GM23338 (cell line): ENCODE results near the gene TRIM22. TPM values are rescaled to one million over a fixed set of nuclear protein-coding genes. Genes with fewer than 3 reads are reported as not detected.
"Not testable (repeated sequence)": the region's sequence is repeated elsewhere in the genome, so short reads cannot be mapped to it uniquely, and the experiment has no call there.

Experiments used
- ATAC-seq: fragments of 200-7000 bp; cut with Tn5 transposase; 3 replicates; pipeline ENCODE4 v1.9.1; 2020
- DNase-seq: peaks from one replicate; pipeline ENCODE4 v3.0.0-alpha.2; 2015; ENCODE audit warnings: low spot score
- H2AFZ ChIP-seq: fragments of 200-600 bp; sonication (generic); 2 replicates; pipeline ENCODE4 v1.8.0; 2016; ENCODE audit warnings: antibody characterized with exemption, mild to moderate bottlenecking, moderate library complexity
- H3F3A ChIP-seq: fragments of 200-600 bp; sonication (generic); replicated peaks from 2 replicates; pipeline ENCODE4 v1.8.0; 2017; ENCODE audit warnings: antibody characterized with exemption, mixed run types, low read depth
- H3K27ac ChIP-seq: fragments of 200-600 bp; sonication (generic); 2 replicates; pipeline ENCODE4 v1.6.1; 2016; ENCODE audit warnings: low read depth
- H3K27me3 ChIP-seq: fragments of 200-600 bp; sonication (generic); 2 replicates; pipeline ENCODE4 v1.8.0; 2016; ENCODE audit warnings: mild to moderate bottlenecking, mixed run types, moderate library complexity; ENCODE audit not compliant: insufficient read depth
- H3K36me3 ChIP-seq: fragments of 200-600 bp; sonication (generic); 2 replicates; pipeline ENCODE4 v1.8.0; 2016; ENCODE audit warnings: mild to moderate bottlenecking; ENCODE audit not compliant: insufficient read depth
- H3K4me1 ChIP-seq: fragments of 200-600 bp; sonication (generic); 2 replicates; pipeline ENCODE4 v1.8.0; 2016; ENCODE audit warnings: mild to moderate bottlenecking, moderate library complexity; ENCODE audit not compliant: insufficient read depth
- H3K4me2 ChIP-seq: fragments of 200-600 bp; sonication (generic); 2 replicates; pipeline ENCODE4 v1.7.1; 2017; ENCODE audit warnings: mixed run types
- H3K4me3 ChIP-seq: fragments of 200-600 bp; sonication (generic); 2 replicates; pipeline ENCODE4 v1.6.1; 2016; ENCODE audit warnings: mixed run types
- H3K79me2 ChIP-seq: fragments of 200-600 bp; sonication (generic); replicated peaks from 2 replicates; pipeline ENCODE4 v1.8.0; 2017; ENCODE audit warnings: mild to moderate bottlenecking; ENCODE audit not compliant: insufficient read depth
- H3K9me2 ChIP-seq: fragments of 200-600 bp; sonication (generic); 2 replicates; pipeline ENCODE4 v1.8.0; 2017; ENCODE audit not compliant: insufficient read depth
- H4K20me1 ChIP-seq: fragments of 200-600 bp; sonication (generic); replicated peaks from 2 replicates; pipeline ENCODE4 v1.8.0; 2017; ENCODE audit warnings: mild to moderate bottlenecking; ENCODE audit not compliant: insufficient read depth
- H3K27ac Mint-ChIP-seq: 2 replicates; pipeline ENCODE4 v1.8.0; 2020; ENCODE audit warnings: inconsistent platforms, mild to moderate bottlenecking, moderate library complexity, mixed read lengths
- H3K27me3 Mint-ChIP-seq: 3 replicates; pipeline ENCODE4 v1.8.0; 2022; ENCODE audit warnings: low read depth, mild to moderate bottlenecking, moderate library complexity, mixed read lengths, inconsistent platforms; ENCODE audit not compliant: insufficient read depth, poor library complexity
- H3K36me3 Mint-ChIP-seq: 3 replicates; pipeline ENCODE4 v1.8.0; 2021; ENCODE audit warnings: low read depth, mild to moderate bottlenecking, inconsistent platforms, moderate library complexity, mixed read lengths
- H3K4me1 Mint-ChIP-seq: 3 replicates; pipeline ENCODE4 v1.8.0; 2020; ENCODE audit warnings: mild to moderate bottlenecking, inconsistent platforms, mixed read lengths
- H3K4me3 Mint-ChIP-seq: 3 replicates; pipeline ENCODE4 v1.8.0; 2021; ENCODE audit warnings: moderate library complexity, mild to moderate bottlenecking, inconsistent platforms, mixed read lengths
- H3K9me3 Mint-ChIP-seq: 3 replicates; pipeline ENCODE4 v1.8.0; 2020; ENCODE audit warnings: moderate library complexity, mild to moderate bottlenecking, inconsistent platforms, mixed read lengths
- EZH2phosphoT487 ChIP-seq: fragments of 200-600 bp; sonication (generic); IDR thresholded peaks from one replicate; pipeline ENCODE4 v1.8.1; 2018; ENCODE audit warnings: antibody characterized with exemption; ENCODE audit not compliant: unreplicated experiment
- polyA plus RNA-seq: library from polyadenylated mRNA; unstranded; fragments of >200 nt; fragmentation: Nextera tagmentation; extraction: Ambion mirVana; gene quantifications from 2 replicates; pipeline ENCODE4 v1.2.1, GENCODE V29; 2016
- total RNA-seq: library from RNA; depleted of rRNA; stranded (reverse); fragments of >200 nt; shearing (Covaris generic); gene quantifications from 2 replicates; pipeline ENCODE4 v1.2.3, GENCODE V29; 2014
- TF ChIP-seq, protein P1 (sequence below): fragments of 250-450 bp; sonication (Bioruptor Pico); IDR thresholded peaks from 2 replicates; pipeline ENCODE4 v1.5.0; 2020; ENCODE audit warnings: mild to moderate bottlenecking, moderate library complexity
- TF ChIP-seq, protein P2 (sequence below), 2 experiments: fragments of 200-600 bp in 1 of 2; sonication (generic) in 1 of 2; conservative IDR thresholded peaks; 2 replicates each; pipeline versions ENCODE4 v1.5.1 to v1.6.1; 2016 to 2017; ENCODE audit warnings: antibody characterized with exemption in 2 of 2, low read depth in 2 of 2, mild to moderate bottlenecking in 2 of 2, moderate library complexity in 1 of 2

TRIM22 gene
- total and polyA plus RNA-seq, 2 experiments from 2014 or later, result 23.9 to 41.1 TPM

DNA sequence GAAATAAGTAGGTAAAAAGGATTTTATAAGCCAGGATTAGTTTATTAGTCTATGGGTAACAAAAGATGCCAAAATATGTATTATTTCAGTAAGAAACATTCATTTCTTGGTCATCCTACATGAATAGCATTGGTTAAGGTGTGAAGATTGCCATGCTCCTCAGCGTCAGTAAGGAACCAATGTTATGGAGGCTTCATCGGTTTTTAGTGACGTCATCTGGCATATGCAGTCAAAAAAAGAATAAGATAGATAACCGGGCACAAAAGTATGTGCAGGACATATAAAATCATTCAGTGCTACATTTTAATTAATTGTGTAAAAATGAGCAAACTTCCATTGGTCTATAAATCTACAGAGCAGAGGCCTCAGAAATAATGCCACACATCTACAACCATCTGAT is 34.1 kb upstream of the TRIM22 start (continued):
- TF ChIP-seq, protein P1, sequence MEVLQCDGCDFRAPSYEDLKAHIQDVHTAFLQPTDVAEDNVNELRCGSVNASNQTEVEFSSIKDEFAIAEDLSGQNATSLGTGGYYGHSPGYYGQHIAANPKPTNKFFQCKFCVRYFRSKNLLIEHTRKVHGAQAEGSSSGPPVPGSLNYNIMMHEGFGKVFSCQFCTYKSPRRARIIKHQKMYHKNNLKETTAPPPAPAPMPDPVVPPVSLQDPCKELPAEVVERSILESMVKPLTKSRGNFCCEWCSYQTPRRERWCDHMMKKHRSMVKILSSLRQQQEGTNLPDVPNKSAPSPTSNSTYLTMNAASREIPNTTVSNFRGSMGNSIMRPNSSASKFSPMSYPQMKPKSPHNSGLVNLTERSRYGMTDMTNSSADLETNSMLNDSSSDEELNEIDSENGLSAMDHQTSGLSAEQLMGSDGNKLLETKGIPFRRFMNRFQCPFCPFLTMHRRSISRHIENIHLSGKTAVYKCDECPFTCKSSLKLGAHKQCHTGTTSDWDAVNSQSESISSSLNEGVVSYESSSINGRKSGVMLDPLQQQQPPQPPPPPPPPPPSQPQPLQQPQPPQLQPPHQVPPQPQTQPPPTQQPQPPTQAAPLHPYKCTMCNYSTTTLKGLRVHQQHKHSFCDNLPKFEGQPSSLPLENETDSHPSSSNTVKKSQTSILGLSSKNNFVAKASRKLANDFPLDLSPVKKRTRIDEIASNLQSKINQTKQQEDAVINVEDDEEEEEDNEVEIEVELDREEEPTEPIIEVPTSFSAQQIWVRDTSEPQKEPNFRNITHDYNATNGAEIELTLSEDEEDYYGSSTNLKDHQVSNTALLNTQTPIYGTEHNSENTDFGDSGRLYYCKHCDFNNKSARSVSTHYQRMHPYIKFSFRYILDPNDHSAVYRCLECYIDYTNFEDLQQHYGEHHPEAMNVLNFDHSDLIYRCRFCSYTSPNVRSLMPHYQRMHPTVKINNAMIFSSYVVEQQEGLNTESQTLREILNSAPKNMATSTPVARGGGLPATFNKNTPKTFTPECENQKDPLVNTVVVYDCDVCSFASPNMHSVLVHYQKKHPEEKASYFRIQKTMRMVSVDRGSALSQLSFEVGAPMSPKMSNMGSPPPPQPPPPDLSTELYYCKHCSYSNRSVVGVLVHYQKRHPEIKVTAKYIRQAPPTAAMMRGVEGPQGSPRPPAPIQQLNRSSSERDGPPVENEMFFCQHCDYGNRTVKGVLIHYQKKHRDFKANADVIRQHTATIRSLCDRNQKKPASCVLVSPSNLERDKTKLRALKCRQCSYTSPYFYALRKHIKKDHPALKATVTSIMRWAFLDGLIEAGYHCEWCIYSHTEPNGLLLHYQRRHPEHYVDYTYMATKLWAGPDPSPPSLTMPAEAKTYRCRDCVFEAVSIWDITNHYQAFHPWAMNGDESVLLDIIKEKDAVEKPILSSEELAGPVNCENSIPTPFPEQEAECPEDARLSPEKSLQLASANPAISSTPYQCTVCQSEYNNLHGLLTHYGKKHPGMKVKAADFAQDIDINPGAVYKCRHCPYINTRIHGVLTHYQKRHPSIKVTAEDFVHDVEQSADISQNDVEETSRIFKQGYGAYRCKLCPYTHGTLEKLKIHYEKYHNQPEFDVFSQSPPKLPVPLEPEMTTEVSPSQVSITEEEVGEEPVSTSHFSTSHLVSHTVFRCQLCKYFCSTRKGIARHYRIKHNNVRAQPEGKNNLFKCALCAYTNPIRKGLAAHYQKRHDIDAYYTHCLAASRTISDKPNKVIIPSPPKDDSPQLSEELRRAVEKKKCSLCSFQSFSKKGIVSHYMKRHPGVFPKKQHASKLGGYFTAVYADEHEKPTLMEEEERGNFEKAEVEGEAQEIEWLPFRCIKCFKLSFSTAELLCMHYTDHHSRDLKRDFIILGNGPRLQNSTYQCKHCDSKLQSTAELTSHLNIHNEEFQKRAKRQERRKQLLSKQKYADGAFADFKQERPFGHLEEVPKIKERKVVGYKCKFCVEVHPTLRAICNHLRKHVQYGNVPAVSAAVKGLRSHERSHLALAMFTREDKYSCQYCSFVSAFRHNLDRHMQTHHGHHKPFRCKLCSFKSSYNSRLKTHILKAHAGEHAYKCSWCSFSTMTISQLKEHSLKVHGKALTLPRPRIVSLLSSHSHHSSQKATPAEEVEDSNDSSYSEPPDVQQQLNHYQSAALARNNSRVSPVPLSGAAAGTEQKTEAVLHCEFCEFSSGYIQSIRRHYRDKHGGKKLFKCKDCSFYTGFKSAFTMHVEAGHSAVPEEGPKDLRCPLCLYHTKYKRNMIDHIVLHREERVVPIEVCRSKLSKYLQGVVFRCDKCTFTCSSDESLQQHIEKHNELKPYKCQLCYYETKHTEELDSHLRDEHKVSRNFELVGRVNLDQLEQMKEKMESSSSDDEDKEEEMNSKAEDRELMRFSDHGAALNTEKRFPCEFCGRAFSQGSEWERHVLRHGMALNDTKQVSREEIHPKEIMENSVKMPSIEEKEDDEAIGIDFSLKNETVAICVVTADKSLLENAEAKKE (CRISPR knock-in tag), result no peak

DNA sequence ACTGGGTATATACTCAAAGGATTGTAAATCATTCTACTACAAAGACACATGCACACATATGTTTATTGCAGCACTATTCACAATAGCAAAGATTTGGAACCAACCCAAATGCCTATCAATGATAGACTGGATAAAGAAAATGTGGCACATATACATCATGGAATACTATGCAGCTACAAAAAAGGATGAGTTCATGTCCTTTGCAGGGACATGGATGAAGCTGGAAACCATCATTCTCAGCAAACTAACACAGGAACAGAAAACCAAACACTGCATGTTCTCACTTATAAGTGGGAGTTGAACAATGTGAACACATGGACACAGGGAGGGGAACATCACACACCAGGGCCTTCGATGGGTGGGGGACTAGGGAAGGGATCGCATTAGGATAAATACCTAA is 32.6 kb upstream of the TRIM22 start:
- not testable (repeated sequence) for DNase-seq, H3K4me1 ChIP-seq, H3K27ac Mint-ChIP-seq, H3K27me3 ChIP-seq, ATAC-seq, H3K36me3 ChIP-seq, H3K4me3 Mint-ChIP-seq, H4K20me1 ChIP-seq, H3K79me2 ChIP-seq, H3K27ac ChIP-seq, H3K9me2 ChIP-seq, H3K27me3 Mint-ChIP-seq, H3K4me2 ChIP-seq, H2AFZ ChIP-seq, H3K4me3 ChIP-seq, H3F3A ChIP-seq, H3K4me1 Mint-ChIP-seq
- Mint-ChIP-seq H3K36me3 (peaks cover 13% of the 10 kb centered on the region), H3K9me3 (peaks cover 28% of the 10 kb centered on the region)

DNA sequence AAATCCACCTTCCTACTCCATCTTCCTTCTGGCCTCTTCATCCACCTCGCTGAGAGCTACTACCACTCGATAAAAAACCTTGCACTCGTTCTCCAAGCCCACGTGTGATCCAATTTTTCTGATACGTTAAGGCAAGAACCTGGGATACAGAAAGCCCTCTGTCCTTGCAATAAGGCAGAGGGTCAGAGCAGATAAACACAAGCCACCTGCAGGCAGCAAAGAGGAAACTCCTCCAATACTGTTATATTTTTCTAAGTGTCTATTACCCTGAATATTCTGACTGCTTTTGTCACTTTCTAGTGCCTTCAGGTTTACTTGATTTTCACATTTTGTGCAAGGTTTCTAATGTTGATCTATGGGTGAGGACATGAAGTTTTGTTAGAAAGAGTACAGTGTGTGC is 31.3 kb upstream of the TRIM22 start:
- TF ChIP-seq, protein P2, sequence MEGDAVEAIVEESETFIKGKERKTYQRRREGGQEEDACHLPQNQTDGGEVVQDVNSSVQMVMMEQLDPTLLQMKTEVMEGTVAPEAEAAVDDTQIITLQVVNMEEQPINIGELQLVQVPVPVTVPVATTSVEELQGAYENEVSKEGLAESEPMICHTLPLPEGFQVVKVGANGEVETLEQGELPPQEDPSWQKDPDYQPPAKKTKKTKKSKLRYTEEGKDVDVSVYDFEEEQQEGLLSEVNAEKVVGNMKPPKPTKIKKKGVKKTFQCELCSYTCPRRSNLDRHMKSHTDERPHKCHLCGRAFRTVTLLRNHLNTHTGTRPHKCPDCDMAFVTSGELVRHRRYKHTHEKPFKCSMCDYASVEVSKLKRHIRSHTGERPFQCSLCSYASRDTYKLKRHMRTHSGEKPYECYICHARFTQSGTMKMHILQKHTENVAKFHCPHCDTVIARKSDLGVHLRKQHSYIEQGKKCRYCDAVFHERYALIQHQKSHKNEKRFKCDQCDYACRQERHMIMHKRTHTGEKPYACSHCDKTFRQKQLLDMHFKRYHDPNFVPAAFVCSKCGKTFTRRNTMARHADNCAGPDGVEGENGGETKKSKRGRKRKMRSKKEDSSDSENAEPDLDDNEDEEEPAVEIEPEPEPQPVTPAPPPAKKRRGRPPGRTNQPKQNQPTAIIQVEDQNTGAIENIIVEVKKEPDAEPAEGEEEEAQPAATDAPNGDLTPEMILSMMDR (conservative IDR thresholded peaks at IDR 0.05; ENCODE audit: low read depth in 2 of 2), result 0 out of 4 replicates have a peak, but pooled peaks of 1 of the 2 experiments have one; percentile 7
- no peak for TF ChIP-seq EZH2phosphoT487
- H3F3A ChIP-seq, result no peaks in the 10 kb centered on the region
- Mint-ChIP-seq H3K27me3 (peaks cover 4% of the 10 kb centered on the region), H3K9me3 (peaks cover 14% of the 10 kb centered on the region; the same call in 2 of the 3 replicates), H3K4me1 (no peaks in the 10 kb centered on the region), H3K4me3 (no peak overlapping the region), H3K36me3 (peaks cover 10% of the 10 kb centered on the region), H3K27ac (no peak overlapping the region)
- no peaks in the 10 kb centered on the region for H4K20me1 ChIP-seq
- H3K9me2 ChIP-seq, result no peaks in the 10 kb centered on the region
- no peak overlapping the region for H3K4me2 ChIP-seq
- H2AFZ ChIP-seq, result no peak overlapping the region
- H3K79me2 ChIP-seq, result no peaks in the 10 kb centered on the region
- DNase-seq (no peak), ATAC-seq (no peak)
- H3K27ac ChIP-seq, result no peak overlapping the region
- no peaks in the 10 kb centered on the region for H3K36me3 ChIP-seq
- no peak overlapping the region for H3K4me3 ChIP-seq
- no peaks in the 10 kb centered on the region for H3K4me1 ChIP-seq
- H3K27me3 ChIP-seq, result no peaks in the 10 kb centered on the region
